ENCODE data around the gene FAT2. TPM values are rescaled to one million over a fixed set of nuclear protein-coding genes. Genes with fewer than 3 reads are reported as not detected.

Gene FAT2
- total RNA-seq, 1 experiment from 2014 or later = not detected

GRCh38 chr5:151618907-151619306 is 27.8 kb upstream of the FAT2 start:
- H3K27me3 ChIP-seq (replicated peaks; ENCODE audit: insufficient read depth, low read depth, low read length, poor library complexity) = no peaks in the 10 kb centered on the region
- ChIA-PET POLR2A (ENCODE audit: low non-redundant PET) (no interaction called here), CTCF (no interaction called here)
- DNase-seq (ENCODE audit: low spot score) = no peak
- no peaks in the 10 kb centered on the region for H3K9me3 ChIP-seq (ENCODE audit: low read depth, low read length, poor library complexity, severe bottlenecking)
- no peak overlapping the region for H3K4me3 ChIP-seq (ENCODE audit: low read depth, low read length, poor library complexity, severe bottlenecking)
- H3K36me3 ChIP-seq (ENCODE audit: insufficient read depth, low read length, poor library complexity, severe bottlenecking) = no peaks in the 10 kb centered on the region
- H3K4me1 ChIP-seq (ENCODE audit: insufficient read depth, low read length, poor library complexity, severe bottlenecking) = no peaks in the 10 kb centered on the region
- TF ChIP-seq CTCF (conservative IDR thresholded peaks at IDR 0.05; ENCODE audit: low read depth, low read length) = no peak
- no peak for TF ChIP-seq EZH2 (IDR thresholded peaks at IDR 0.05; ENCODE audit: borderline replicate concordance, low read depth, low read length, poor library complexity, severe bottlenecking)
- no peak overlapping the region for H3K27ac ChIP-seq (ENCODE audit: low read depth, low read length, poor library complexity, severe bottlenecking)
- intact Hi-C loops (cut with micrococcal nuclease; ENCODE audit: unreplicated experiment) = no loop called here
- no TSS peak for BruUV-seq (replicated peaks)

GRCh38 chr5:151617841-151618710 is 26.9 kb upstream of the FAT2 start:
- DNase-seq (ENCODE audit: low spot score) = no peak
- Histone ChIP-seq H3K27ac (ENCODE audit: low read depth, low read length, poor library complexity, severe bottlenecking) (no peak overlapping the region), H3K4me3 (ENCODE audit: low read depth, low read length, poor library complexity, severe bottlenecking) (no peak overlapping the region), H3K4me1 (ENCODE audit: insufficient read depth, low read length, poor library complexity, severe bottlenecking) (no peaks in the 10 kb centered on the region), H3K27me3 (replicated peaks; ENCODE audit: insufficient read depth, low read depth, low read length, poor library complexity) (no peaks in the 10 kb centered on the region), H3K36me3 (ENCODE audit: insufficient read depth, low read length, poor library complexity, severe bottlenecking) (no peaks in the 10 kb centered on the region), H3K9me3 (ENCODE audit: low read depth, low read length, poor library complexity, severe bottlenecking) (no peaks in the 10 kb centered on the region)
- ChIA-PET POLR2A (ENCODE audit: low non-redundant PET) (no interaction called here), CTCF (no interaction called here)
- intact Hi-C loops (cut with micrococcal nuclease; ENCODE audit: unreplicated experiment) = no loop called here
- no TSS peak for BruUV-seq (replicated peaks)
- TF ChIP-seq EZH2 (IDR thresholded peaks at IDR 0.05; ENCODE audit: borderline replicate concordance, low read depth, low read length, poor library complexity, severe bottlenecking) (no peak), CTCF (conservative IDR thresholded peaks at IDR 0.05; ENCODE audit: low read depth, low read length) (no peak)

- Histone ChIP-seq H3K27ac (ENCODE audit: low read depth, low read length, poor library complexity, severe bottlenecking) (no peak overlapping the region), H3K4me1 (ENCODE audit: insufficient read depth, low read length, poor library complexity, severe bottlenecking) (no peaks in the 10 kb centered on the region), H3K27me3 (replicated peaks; ENCODE audit: insufficient read depth, low read depth, low read length, poor library complexity) (no peaks in the 10 kb centered on the region), H3K4me3 (ENCODE audit: low read depth, low read length, poor library complexity, severe bottlenecking) (no peak overlapping the region), H3K36me3 (ENCODE audit: insufficient read depth, low read length, poor library complexity, severe bottlenecking) (no peaks in the 10 kb centered on the region), H3K9me3 (ENCODE audit: low read depth, low read length, poor library complexity, severe bottlenecking) (no peaks in the 10 kb centered on the region)
- BruUV-seq (replicated peaks) = no TSS peak
- DNase-seq (ENCODE audit: low spot score) = no peak
- intact Hi-C loops (cut with micrococcal nuclease; ENCODE audit: unreplicated experiment) = no loop called here
- ChIA-PET POLR2A (ENCODE audit: low non-redundant PET) (no interaction called here), CTCF (no interaction called here)
- TF ChIP-seq CTCF (conservative IDR thresholded peaks at IDR 0.05; ENCODE audit: low read depth, low read length) = no peak
- TF ChIP-seq EZH2 (IDR thresholded peaks at IDR 0.05; ENCODE audit: borderline replicate concordance, low read depth, low read length, poor library complexity, severe bottlenecking) = no peak
Measured at GRCh38 chr5:151617383-151617840, 26.3 kb upstream of the FAT2 start.
